SJCRH30 (cell line): ENCODE measurements around the gene GPR139. TPM values are rescaled to one million over a fixed set of nuclear protein-coding genes. Genes with fewer than 3 reads are reported as not detected.

Experiments
- DNase-seq, 2 experiments: peaks; one replicate each; pipeline ENCODE4 v3.0.0-alpha.2; 2015 to 2020
- H3K27ac ChIP-seq: fragments of 250-450 bp; sonication (Bioruptor Pico); 2 replicates; pipeline ENCODE4 v1.5.1; 2020; ENCODE audit warnings: mild to moderate bottlenecking, moderate library complexity
- H3K27me3 ChIP-seq: fragments of 250-450 bp; sonication (Bioruptor Pico); 2 replicates; pipeline ENCODE4 v1.5.1; 2020; ENCODE audit warnings: mild to moderate bottlenecking, moderate library complexity
- H3K36me3 ChIP-seq: fragments of 250-450 bp; sonication (Bioruptor Pico); 2 replicates; pipeline ENCODE4 v1.5.1; 2020; ENCODE audit warnings: mild to moderate bottlenecking, moderate library complexity
- H3K4me1 ChIP-seq: fragments of 250-450 bp; sonication (Bioruptor Pico); 2 replicates; pipeline ENCODE4 v1.5.1; 2020; ENCODE audit warnings: mild to moderate bottlenecking, moderate library complexity
- H3K4me3 ChIP-seq: fragments of 250-450 bp; sonication (Bioruptor Pico); 2 replicates; pipeline ENCODE4 v1.5.1; 2020; ENCODE audit warnings: mild to moderate bottlenecking, moderate library complexity
- H3K9me3 ChIP-seq: fragments of 250-450 bp; sonication (Bioruptor Pico); replicated peaks from 2 replicates; pipeline ENCODE4 v1.5.1; 2020; ENCODE audit warnings: mild to moderate bottlenecking, moderate library complexity
- total RNA-seq: library from RNA; depleted of rRNA; stranded (reverse); fragments of >200 nt; shearing (Covaris generic); gene quantifications from 2 replicates; pipeline ENCODE4 v1.2.3, GENCODE V29; 2014

The GPR139 gene
- total RNA-seq, 1 experiment from 2014 or later: not detected

- Histone ChIP-seq H3K27ac (no peak overlapping the region), H3K4me1 (no peaks in the 10 kb centered on the region), H3K4me3 (no peak overlapping the region), H3K27me3 (0 out of 2 replicates have a peak, but pooled peaks cover 6% of the 10 kb centered on the region), H3K9me3 (no peaks in the 10 kb centered on the region), H3K36me3 (no peaks in the 10 kb centered on the region)
- DNase-seq: no peak
These were observed 44.1 kb downstream of the GPR139 start for GRCh38 chr16:20029611-20030010.

- Histone ChIP-seq H3K27me3 (0 out of 2 replicates have a peak, but pooled peaks cover 6% of the 10 kb centered on the region), H3K9me3 (no peaks in the 10 kb centered on the region), H3K27ac (no peak overlapping the region), H3K4me3 (no peak overlapping the region), H3K36me3 (no peaks in the 10 kb centered on the region), H3K4me1 (no peaks in the 10 kb centered on the region)
- no peak for DNase-seq
These were observed 47.2 kb downstream of the GPR139 start for GRCh38 chr16:20026361-20027072.

GRCh38 chr16:20023190-20023589 lies 50.5 kb downstream of the GPR139 start:
- H3K4me3 ChIP-seq: no peak overlapping the region
- H3K27me3 ChIP-seq: no peaks in the 10 kb centered on the region
- H3K36me3 ChIP-seq: no peaks in the 10 kb centered on the region
- no peaks in the 10 kb centered on the region for H3K9me3 ChIP-seq
- peak; percentile 12 to 61 for DNase-seq
- no peaks in the 10 kb centered on the region for H3K4me1 ChIP-seq
- no peak overlapping the region for H3K27ac ChIP-seq

GRCh38 chr16:20020976-20021375 lies 52.7 kb downstream of the GPR139 start:
- no peak for DNase-seq
- H3K9me3 ChIP-seq: no peaks in the 10 kb centered on the region
- no peaks in the 10 kb centered on the region for H3K27me3 ChIP-seq
- H3K36me3 ChIP-seq: no peaks in the 10 kb centered on the region
- H3K4me1 ChIP-seq: no peaks in the 10 kb centered on the region
- no peak overlapping the region for H3K27ac ChIP-seq
- no peak overlapping the region for H3K4me3 ChIP-seq

- Histone ChIP-seq H3K4me3 (no peak overlapping the region), H3K27ac (no peak overlapping the region), H3K9me3 (no peaks in the 10 kb centered on the region), H3K27me3 (no peaks in the 10 kb centered on the region), H3K4me1 (no peaks in the 10 kb centered on the region), H3K36me3 (no peaks in the 10 kb centered on the region)
- DNase-seq: no peak
These were observed 53.6 kb downstream of the GPR139 start for GRCh38 chr16:20020083-20020482.

- H3K27ac ChIP-seq: no peak overlapping the region
- DNase-seq: no peak
- no peaks in the 10 kb centered on the region for H3K27me3 ChIP-seq
These were observed 57.5 kb downstream of the GPR139 start for GRCh38 chr16:20016234-20016633.

GRCh38 chr16:20004931-20005330 lies 68.8 kb downstream of the GPR139 start:
- no peaks in the 10 kb centered on the region for H3K27me3 ChIP-seq
- H3K4me1 ChIP-seq: no peaks in the 10 kb centered on the region
- no peaks in the 10 kb centered on the region for H3K9me3 ChIP-seq
- H3K36me3 ChIP-seq: no peaks in the 10 kb centered on the region
- DNase-seq: no peak
- H3K4me3 ChIP-seq: no peak overlapping the region
- no peak overlapping the region for H3K27ac ChIP-seq

More at GRCh38 chr16:20016234-20016633, 57.5 kb downstream of the GPR139 start:
- H3K36me3 ChIP-seq: no peaks in the 10 kb centered on the region
- H3K9me3 ChIP-seq: no peaks in the 10 kb centered on the region
- no peaks in the 10 kb centered on the region for H3K4me1 ChIP-seq
- no peak overlapping the region for H3K4me3 ChIP-seq

GRCh38 chr16:20002936-20003335 lies 70.8 kb downstream of the GPR139 start:
- Histone ChIP-seq H3K9me3 (no peaks in the 10 kb centered on the region), H3K27me3 (no peaks in the 10 kb centered on the region), H3K4me3 (no peak overlapping the region), H3K27ac (no peak overlapping the region), H3K4me1 (no peaks in the 10 kb centered on the region), H3K36me3 (no peaks in the 10 kb centered on the region)
- DNase-seq: no peak

GRCh38 chr16:20001856-20002707 lies 71.6 kb downstream of the GPR139 start:
- Histone ChIP-seq H3K4me3 (no peak overlapping the region), H3K36me3 (no peaks in the 10 kb centered on the region)

GRCh38 chr16:19997734-19998133 lies 76.0 kb downstream of the GPR139 start:
- H3K9me3 ChIP-seq: no peaks in the 10 kb centered on the region
- H3K27ac ChIP-seq: no peak overlapping the region
- H3K27me3 ChIP-seq: no peaks in the 10 kb centered on the region
- H3K4me1 ChIP-seq: no peaks in the 10 kb centered on the region
- no peaks in the 10 kb centered on the region for H3K36me3 ChIP-seq
- H3K4me3 ChIP-seq: no peak overlapping the region
- DNase-seq: no peak

More at GRCh38 chr16:20001856-20002707, 71.6 kb downstream of the GPR139 start:
- Histone ChIP-seq H3K27me3 (no peaks in the 10 kb centered on the region), H3K27ac (no peak overlapping the region), H3K9me3 (no peaks in the 10 kb centered on the region), H3K4me1 (no peaks in the 10 kb centered on the region)
- no peak for DNase-seq

- no peak for DNase-seq
- Histone ChIP-seq H3K4me1 (no peaks in the 10 kb centered on the region), H3K27me3 (no peaks in the 10 kb centered on the region), H3K4me3 (no peak overlapping the region), H3K36me3 (no peaks in the 10 kb centered on the region), H3K27ac (no peak overlapping the region), H3K9me3 (no peaks in the 10 kb centered on the region)
These were observed 76.4 kb downstream of the GPR139 start for GRCh38 chr16:19997264-19997663.

GRCh38 chr16:19994466-19995170 lies 79.1 kb downstream of the GPR139 start:
- no peak for DNase-seq
- Histone ChIP-seq H3K27me3 (no peaks in the 10 kb centered on the region), H3K27ac (no peak overlapping the region), H3K9me3 (no peaks in the 10 kb centered on the region), H3K36me3 (no peaks in the 10 kb centered on the region), H3K4me3 (no peak overlapping the region), H3K4me1 (no peaks in the 10 kb centered on the region)

- Histone ChIP-seq H3K36me3 (no peaks in the 10 kb centered on the region), H3K4me3 (no peak overlapping the region), H3K9me3 (no peaks in the 10 kb centered on the region), H3K27ac (no peak overlapping the region), H3K27me3 (no peaks in the 10 kb centered on the region), H3K4me1 (no peaks in the 10 kb centered on the region)
- no peak for DNase-seq
These were observed 82.1 kb downstream of the GPR139 start for GRCh38 chr16:19991614-19992013.

GRCh38 chr16:19984135-19984534 lies 89.6 kb downstream of the GPR139 start:
- Histone ChIP-seq H3K4me1 (no peaks in the 10 kb centered on the region), H3K27ac (no peak overlapping the region)

More at GRCh38 chr16:19984135-19984534, 89.6 kb downstream of the GPR139 start:
- DNase-seq: peak in 1 of 2 experiments; percentile 7
- Histone ChIP-seq H3K9me3 (no peaks in the 10 kb centered on the region), H3K27me3 (no peaks in the 10 kb centered on the region), H3K36me3 (no peaks in the 10 kb centered on the region), H3K4me3 (no peak overlapping the region)
